Measurements from ENCODE around the gene ATP11A. TPM values are rescaled to one million over a fixed set of nuclear protein-coding genes. Genes with fewer than 3 reads are reported as not detected.

Gene ATP11A
- total RNA-seq, 3 donors from 2014 or later = 15.5 to 28.7 (median 19.4) TPM

- H3K9me3 ChIP-seq = no peaks in the 10 kb centered on the region
- no peak for ATAC-seq
- intact Hi-C loops (cut with DNase I, micrococcal nuclease) = no loop called here
- TF ChIP-seq CTCF (IDR thresholded peaks at IDR 0.05) = no peak
- H3K4me3 ChIP-seq = no peak overlapping the region
- no peaks in the 10 kb centered on the region for H3K4me1 ChIP-seq (ENCODE audit: low read depth)
- no peaks in the 10 kb centered on the region for H3K36me3 ChIP-seq (ENCODE audit: low read depth)
- no peak for DNase-seq
Measured at GRCh38 chr13:112917737-112918136, 227.9 kb downstream of the ATP11A start.

- Histone ChIP-seq H3K4me1 (ENCODE audit: low read depth) (no peaks in the 10 kb centered on the region), H3K4me3 (no peak overlapping the region), H3K9me3 (no peaks in the 10 kb centered on the region), H3K36me3 (ENCODE audit: low read depth) (no peaks in the 10 kb centered on the region)
- intact Hi-C loops (cut with DNase I, micrococcal nuclease) = no loop called here
- TF ChIP-seq CTCF (IDR thresholded peaks at IDR 0.05) = no peak
- DNase-seq (no peak), ATAC-seq (no peak)
Measured at GRCh38 chr13:112918266-112918665, 228.4 kb downstream of the ATP11A start.

- DNase-seq (no peak), ATAC-seq (no peak)
- H3K9me3 ChIP-seq = no peaks in the 10 kb centered on the region
- no peak overlapping the region for H3K4me3 ChIP-seq
- no peak for TF ChIP-seq CTCF (IDR thresholded peaks at IDR 0.05)
- no peaks in the 10 kb centered on the region for H3K36me3 ChIP-seq (ENCODE audit: low read depth)
- intact Hi-C loops (cut with DNase I, micrococcal nuclease) = no loop called here
- no peaks in the 10 kb centered on the region for H3K4me1 ChIP-seq (ENCODE audit: low read depth)
Measured at GRCh38 chr13:112918746-112919145, 228.9 kb downstream of the ATP11A start.

GRCh38 chr13:112923962-112924361, 234.1 kb downstream of the ATP11A start:
- H3K4me3 ChIP-seq = no peak overlapping the region
- no peak for DNase-seq
- H3K4me1 ChIP-seq (ENCODE audit: low read depth) = peaks cover 6% of the 10 kb centered on the region
- TF ChIP-seq CTCF (IDR thresholded peaks at IDR 0.05) = no peak
- H3K9me3 ChIP-seq = no peaks in the 10 kb centered on the region
- H3K36me3 ChIP-seq (ENCODE audit: low read depth) = no peaks in the 10 kb centered on the region
- no peak for ATAC-seq
- intact Hi-C loops (cut with DNase I, micrococcal nuclease) = no loop called here

GRCh38 chr13:112924365-112924764, 234.5 kb downstream of the ATP11A start:
- no peak for ATAC-seq
- intact Hi-C loops (cut with DNase I, micrococcal nuclease) = no loop called here
- H3K9me3 ChIP-seq = no peaks in the 10 kb centered on the region

More at GRCh38 chr13:112924365-112924764, 234.5 kb downstream of the ATP11A start:
- no peak overlapping the region for H3K4me3 ChIP-seq
- H3K36me3 ChIP-seq (ENCODE audit: low read depth) = no peaks in the 10 kb centered on the region
- no peak for DNase-seq
- peaks cover 10% of the 10 kb centered on the region for H3K4me1 ChIP-seq (ENCODE audit: low read depth)
- no peak for TF ChIP-seq CTCF (IDR thresholded peaks at IDR 0.05)

All from mucosa of descending colon (tissue), 3 donors.